Measurements from ENCODE around the gene PRTFDC1.

DNA sequence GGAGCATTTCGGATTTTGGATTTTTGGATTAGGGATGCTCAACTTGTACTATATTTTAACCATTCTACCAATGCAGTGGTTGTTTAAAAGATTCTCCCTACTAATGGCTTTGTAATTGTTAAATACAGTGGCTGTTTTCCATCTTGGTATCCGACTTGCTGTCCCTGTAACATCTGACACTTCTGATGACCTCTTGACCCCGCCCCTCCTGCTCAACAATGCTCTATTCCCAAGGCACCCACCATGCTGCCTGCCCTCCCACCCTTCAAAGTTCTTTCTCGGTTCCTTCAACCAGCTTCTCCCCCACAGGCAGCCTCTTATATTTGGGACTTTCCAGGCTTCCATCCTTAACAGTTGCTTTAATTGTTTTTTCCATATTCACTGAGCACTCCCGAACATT, 2.0 kb downstream of the PRTFDC1 start:
- TF ChIP-seq POLR2A (IDR thresholded peaks at IDR 0.05; ENCODE audit: low read depth) = no peak
- no peak for TF ChIP-seq POLR2AphosphoS5 (IDR thresholded peaks at IDR 0.05)
- TF ChIP-seq, protein P1, sequence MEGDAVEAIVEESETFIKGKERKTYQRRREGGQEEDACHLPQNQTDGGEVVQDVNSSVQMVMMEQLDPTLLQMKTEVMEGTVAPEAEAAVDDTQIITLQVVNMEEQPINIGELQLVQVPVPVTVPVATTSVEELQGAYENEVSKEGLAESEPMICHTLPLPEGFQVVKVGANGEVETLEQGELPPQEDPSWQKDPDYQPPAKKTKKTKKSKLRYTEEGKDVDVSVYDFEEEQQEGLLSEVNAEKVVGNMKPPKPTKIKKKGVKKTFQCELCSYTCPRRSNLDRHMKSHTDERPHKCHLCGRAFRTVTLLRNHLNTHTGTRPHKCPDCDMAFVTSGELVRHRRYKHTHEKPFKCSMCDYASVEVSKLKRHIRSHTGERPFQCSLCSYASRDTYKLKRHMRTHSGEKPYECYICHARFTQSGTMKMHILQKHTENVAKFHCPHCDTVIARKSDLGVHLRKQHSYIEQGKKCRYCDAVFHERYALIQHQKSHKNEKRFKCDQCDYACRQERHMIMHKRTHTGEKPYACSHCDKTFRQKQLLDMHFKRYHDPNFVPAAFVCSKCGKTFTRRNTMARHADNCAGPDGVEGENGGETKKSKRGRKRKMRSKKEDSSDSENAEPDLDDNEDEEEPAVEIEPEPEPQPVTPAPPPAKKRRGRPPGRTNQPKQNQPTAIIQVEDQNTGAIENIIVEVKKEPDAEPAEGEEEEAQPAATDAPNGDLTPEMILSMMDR (IDR thresholded peaks at IDR 0.05) = no peak
- no peak for TF ChIP-seq EP300 (IDR thresholded peaks at IDR 0.05)

Data from esophagus muscularis mucosa (tissue), 4 donors.